Sigmoid colon (tissue), 4 donors: ENCODE measurements around the gene SYK.

ENCODE experiments used
- EP300 ChIP-seq, 4 donors: sonication (generic); formaldehyde crosslinking; IDR thresholded peaks; one replicate each; pipeline ENCODE4 v1.6.1; 2017; ENCODE audit warnings: antibody characterized with exemption in 4 of 4
- POLR2A ChIP-seq, 2 donors: fragments of 450-650 bp; IDR thresholded peaks; one replicate each; pipeline ENCODE4 v1.6.1; 2016; ENCODE audit warnings: antibody characterized with exemption in 2 of 2, mild to moderate bottlenecking in 2 of 2, moderate library complexity in 2 of 2
- POLR2AphosphoS5 ChIP-seq, 4 donors: sonication (generic); formaldehyde crosslinking; IDR thresholded peaks; one replicate each; pipeline ENCODE4 v1.6.1; 2017; ENCODE audit warnings: antibody characterized with exemption in 4 of 4
- TF ChIP-seq, protein P1 (sequence below), 4 experiments: fragments of 450-650 bp in 3 of 4; fragments of 200-600 bp in 1 of 4; IDR thresholded peaks; one replicate each; pipeline ENCODE4 v1.5.1; 2016 to 2019; ENCODE audit warnings: antibody characterized with exemption in 4 of 4, mild to moderate bottlenecking in 3 of 4, moderate library complexity in 2 of 4

DNA sequence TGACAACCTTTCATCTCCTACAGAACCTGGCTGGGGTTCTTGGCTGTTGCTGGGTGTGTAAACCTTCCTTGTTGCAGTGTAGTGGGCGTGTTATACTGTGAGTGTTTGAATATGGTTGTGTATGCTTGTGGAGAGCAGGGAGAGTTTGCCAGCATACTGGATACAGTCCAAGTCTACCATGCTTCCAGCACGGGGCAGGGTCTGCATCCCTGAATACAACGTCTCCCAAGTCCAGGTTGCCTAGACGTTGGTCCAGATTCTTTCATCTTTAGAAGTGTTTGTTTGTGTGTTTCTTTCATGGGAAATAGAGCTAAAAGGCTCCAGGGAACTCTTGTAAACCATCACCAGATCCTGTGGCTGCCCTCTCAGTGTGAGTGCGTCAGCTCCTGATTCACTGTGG lies 46.4 kb downstream of the SYK start:
- TF ChIP-seq, protein P1, sequence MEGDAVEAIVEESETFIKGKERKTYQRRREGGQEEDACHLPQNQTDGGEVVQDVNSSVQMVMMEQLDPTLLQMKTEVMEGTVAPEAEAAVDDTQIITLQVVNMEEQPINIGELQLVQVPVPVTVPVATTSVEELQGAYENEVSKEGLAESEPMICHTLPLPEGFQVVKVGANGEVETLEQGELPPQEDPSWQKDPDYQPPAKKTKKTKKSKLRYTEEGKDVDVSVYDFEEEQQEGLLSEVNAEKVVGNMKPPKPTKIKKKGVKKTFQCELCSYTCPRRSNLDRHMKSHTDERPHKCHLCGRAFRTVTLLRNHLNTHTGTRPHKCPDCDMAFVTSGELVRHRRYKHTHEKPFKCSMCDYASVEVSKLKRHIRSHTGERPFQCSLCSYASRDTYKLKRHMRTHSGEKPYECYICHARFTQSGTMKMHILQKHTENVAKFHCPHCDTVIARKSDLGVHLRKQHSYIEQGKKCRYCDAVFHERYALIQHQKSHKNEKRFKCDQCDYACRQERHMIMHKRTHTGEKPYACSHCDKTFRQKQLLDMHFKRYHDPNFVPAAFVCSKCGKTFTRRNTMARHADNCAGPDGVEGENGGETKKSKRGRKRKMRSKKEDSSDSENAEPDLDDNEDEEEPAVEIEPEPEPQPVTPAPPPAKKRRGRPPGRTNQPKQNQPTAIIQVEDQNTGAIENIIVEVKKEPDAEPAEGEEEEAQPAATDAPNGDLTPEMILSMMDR (IDR thresholded peaks at IDR 0.05): no peak
- no peak for TF ChIP-seq POLR2A (IDR thresholded peaks at IDR 0.05)
- TF ChIP-seq POLR2AphosphoS5 (IDR thresholded peaks at IDR 0.05): no peak
- TF ChIP-seq EP300 (IDR thresholded peaks at IDR 0.05): no peak
